OCI-LY7 (cell line): ENCODE results near the gene LATS1. TPM values are rescaled to one million over a fixed set of nuclear protein-coding genes. Genes with fewer than 3 reads are reported as not detected.

ENCODE experiments used
- BruUV-seq: library from RNA; stranded (reverse); fragments of 400-500 nt; replicated peaks from 2 replicates; lab custom pipeline; 2021; lab: Mats Ljungman, UMichigan
- CTCF ChIA-PET: fragments of 300-600 bp; sonication (Branson Sonifier 250); formaldehyde crosslinking; loops from one replicate; lab custom pipeline; 2022; ENCODE audit warnings: antibody characterized with exemption; ENCODE audit not compliant: unreplicated experiment; lab: Charles Lee
- POLR2A ChIA-PET: fragments of 300-600 bp; sonication (Branson Sonifier 250); formaldehyde crosslinking; loops from one replicate; lab custom pipeline; 2022; ENCODE audit warnings: antibody characterized with exemption; lab: Charles Lee
- DNase-seq: peaks from one replicate; pipeline ENCODE4 v3.0.0-alpha.2; 2015; ENCODE audit warnings: low spot score
- H2AFZ ChIP-seq: fragments of 200-600 bp; sonication (generic), shearing (Covaris generic); 2 replicates; pipeline ENCODE4 v1.6.1; 2014; ENCODE audit warnings: mild to moderate bottlenecking, antibody characterized with exemption, low read length, moderate library complexity
- H3K27ac ChIP-seq: fragments of 200-600 bp; sonication (generic); 2 replicates; pipeline ENCODE4 v1.5.1; 2014; ENCODE audit warnings: mixed run types, low read depth, mild to moderate bottlenecking, moderate library complexity, low read length, inconsistent platforms; ENCODE audit not compliant: poor library complexity, severe bottlenecking
- H3K36me3 ChIP-seq: fragments of 200-600 bp; sonication (generic); 2 replicates; pipeline ENCODE4 v1.6.1; 2014; ENCODE audit warnings: mild to moderate bottlenecking, antibody characterized with exemption, low read length, moderate library complexity, mixed read lengths; ENCODE audit not compliant: insufficient read depth
- H3K4me1 ChIP-seq: fragments of 200-600 bp; sonication (generic); 2 replicates; pipeline ENCODE4 v1.5.1; 2014; ENCODE audit warnings: mild to moderate bottlenecking, low read length; ENCODE audit not compliant: insufficient read depth, poor library complexity, severe bottlenecking
- H3K4me2 ChIP-seq: fragments of 200-600 bp; sonication (generic); 2 replicates; pipeline ENCODE4 v1.6.1; 2014; ENCODE audit warnings: mild to moderate bottlenecking, low read length
- H3K4me3 ChIP-seq: fragments of 200-600 bp; sonication (generic); 2 replicates; pipeline ENCODE4 v1.5.1; 2014; ENCODE audit warnings: mild to moderate bottlenecking, low read depth, low read length; ENCODE audit not compliant: poor library complexity, severe bottlenecking
- H3K79me2 ChIP-seq: fragments of 200-600 bp; sonication (generic); 2 replicates; pipeline ENCODE4 v1.6.1; 2016; ENCODE audit warnings: low read depth, mild to moderate bottlenecking, low read length, moderate library complexity, mixed read lengths; ENCODE audit not compliant: insufficient read depth
- H3K9me2 ChIP-seq: fragments of 200-600 bp; sonication (generic); 2 replicates; pipeline ENCODE4 v1.6.1; 2016; ENCODE audit warnings: mild to moderate bottlenecking, low read length, mixed read lengths; ENCODE audit not compliant: insufficient read depth
- H3K9me3 ChIP-seq: fragments of 200-600 bp; sonication (generic); 2 replicates; pipeline ENCODE4 v1.6.1; 2014; ENCODE audit warnings: mild to moderate bottlenecking, mixed run types, low read length, mixed read lengths
- H4K20me1 ChIP-seq: fragments of 200-600 bp; sonication (generic); 2 replicates; pipeline ENCODE4 v1.6.1; 2014; ENCODE audit warnings: mild to moderate bottlenecking, antibody characterized with exemption, low read length, moderate library complexity, mixed read lengths; ENCODE audit not compliant: insufficient read depth
- EZH2phosphoT487 ChIP-seq: fragments of 200-600 bp; sonication (generic); IDR thresholded peaks from 2 replicates; pipeline ENCODE4 v1.6.1; 2018; ENCODE audit warnings: low read depth, borderline replicate concordance, mild to moderate bottlenecking, mixed run types, antibody characterized with exemption, low read length, moderate library complexity, mixed read lengths
- intact Hi-C: fragments of 100-400 bp; cut with micrococcal nuclease; formaldehyde crosslinking; loops from one replicate; pipeline ENCODE4 v1.10.0; 2022; ENCODE audit not compliant: unreplicated experiment
- total RNA-seq, 2 experiments: library from RNA; depleted of rRNA in 1 of 2; stranded (reverse); fragments of >200 nt in 1 of 2; shearing (Covaris generic) in 1 of 2; gene quantifications; 2 replicates each; pipeline ENCODE4 v1.2.3, GENCODE V29; 2014 to 2022
- TF ChIP-seq, protein P1 (sequence below): fragments of 200-600 bp; sonication (generic); conservative IDR thresholded peaks from 2 replicates; pipeline ENCODE4 v1.5.1; 2014; ENCODE audit warnings: mild to moderate bottlenecking, antibody characterized with exemption, low read length, moderate library complexity, mixed read lengths

The LATS1 gene
- total RNA-seq, 2 experiments from 2014 or later = 23.1 to 30.3 TPM

DNA sequence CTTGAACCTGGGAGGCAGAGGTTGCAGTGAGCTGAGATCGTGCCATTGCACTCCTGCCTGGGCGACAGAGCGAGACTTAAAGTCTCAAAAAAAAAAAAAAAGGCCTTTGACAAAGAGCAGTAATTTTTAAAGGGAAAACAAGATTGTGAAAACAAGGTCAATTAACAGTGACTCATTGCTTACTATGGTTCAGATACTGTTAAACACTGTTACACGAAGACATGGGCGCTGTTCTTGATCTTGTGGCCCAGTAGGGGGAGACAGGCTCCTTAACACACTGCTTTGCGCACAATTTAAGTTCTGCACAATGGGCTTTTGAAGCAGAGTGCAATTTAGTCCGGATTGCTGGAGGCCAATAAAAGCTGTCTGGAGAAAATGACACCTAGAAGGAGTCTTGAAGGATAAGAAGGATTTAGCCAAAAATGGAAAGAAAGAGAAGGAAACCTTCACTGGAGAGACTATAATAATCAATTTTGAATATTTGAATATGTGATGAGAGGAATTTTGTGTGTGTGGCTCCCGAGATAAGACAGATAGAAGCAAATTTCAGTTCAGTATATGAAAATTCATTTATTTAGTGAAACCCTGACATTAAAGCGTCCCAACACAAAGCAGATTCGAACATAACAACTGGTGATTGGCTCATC is 6.0 kb upstream of the LATS1 start:
- no TSS peak for BruUV-seq

DNA sequence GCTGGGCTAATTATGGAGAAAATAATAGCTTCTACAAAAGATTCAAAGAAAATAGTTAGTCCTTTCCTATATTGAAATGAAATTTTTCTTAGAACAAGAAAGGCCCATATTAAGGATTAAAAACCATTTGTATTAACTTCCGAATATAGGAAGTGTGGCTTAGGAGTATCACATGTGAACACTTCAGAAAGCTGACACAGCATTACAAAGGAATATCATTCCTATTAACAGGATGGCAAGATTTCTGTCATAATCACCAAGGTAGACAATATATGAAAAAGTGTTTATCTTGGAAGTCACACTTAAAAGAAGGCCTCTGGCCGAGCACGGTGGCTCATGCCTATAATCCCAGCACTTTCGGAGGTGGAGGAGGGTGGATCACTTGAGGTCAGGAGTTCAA is 5.4 kb upstream of the LATS1 start:
- no peaks in the 10 kb centered on the region for H3K9me2 ChIP-seq
- no peak overlapping the region for H2AFZ ChIP-seq
- H4K20me1 ChIP-seq = no peaks in the 10 kb centered on the region
- intact Hi-C loops = no loop called here
- no peaks in the 10 kb centered on the region for H3K79me2 ChIP-seq
- no peaks in the 10 kb centered on the region for H3K9me3 ChIP-seq
- H3K4me3 ChIP-seq = no peak overlapping the region
- no peak overlapping the region for H3K4me2 ChIP-seq
- ChIA-PET CTCF (no interaction called here), POLR2A (interaction anchor here (0.6 to 1.0 kb wide), 3 partner anchors 11 to 161 kb away, joined by 3 read pairs; no protein-coding TSS in a partner anchor)
- TF ChIP-seq EZH2phosphoT487 = no peak
- TF ChIP-seq, protein P1, sequence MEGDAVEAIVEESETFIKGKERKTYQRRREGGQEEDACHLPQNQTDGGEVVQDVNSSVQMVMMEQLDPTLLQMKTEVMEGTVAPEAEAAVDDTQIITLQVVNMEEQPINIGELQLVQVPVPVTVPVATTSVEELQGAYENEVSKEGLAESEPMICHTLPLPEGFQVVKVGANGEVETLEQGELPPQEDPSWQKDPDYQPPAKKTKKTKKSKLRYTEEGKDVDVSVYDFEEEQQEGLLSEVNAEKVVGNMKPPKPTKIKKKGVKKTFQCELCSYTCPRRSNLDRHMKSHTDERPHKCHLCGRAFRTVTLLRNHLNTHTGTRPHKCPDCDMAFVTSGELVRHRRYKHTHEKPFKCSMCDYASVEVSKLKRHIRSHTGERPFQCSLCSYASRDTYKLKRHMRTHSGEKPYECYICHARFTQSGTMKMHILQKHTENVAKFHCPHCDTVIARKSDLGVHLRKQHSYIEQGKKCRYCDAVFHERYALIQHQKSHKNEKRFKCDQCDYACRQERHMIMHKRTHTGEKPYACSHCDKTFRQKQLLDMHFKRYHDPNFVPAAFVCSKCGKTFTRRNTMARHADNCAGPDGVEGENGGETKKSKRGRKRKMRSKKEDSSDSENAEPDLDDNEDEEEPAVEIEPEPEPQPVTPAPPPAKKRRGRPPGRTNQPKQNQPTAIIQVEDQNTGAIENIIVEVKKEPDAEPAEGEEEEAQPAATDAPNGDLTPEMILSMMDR = no peak
- no peak for DNase-seq
- BruUV-seq = no TSS peak
- H3K27ac ChIP-seq = no peak overlapping the region
- H3K4me1 ChIP-seq = peaks cover 5% of the 10 kb centered on the region
- peaks cover 55% of the 10 kb centered on the region for H3K36me3 ChIP-seq

More for the DNA sequence above, 6.0 kb upstream of the LATS1 start:
- Histone ChIP-seq H3K9me3 (no peaks in the 10 kb centered on the region), H3K79me2 (no peaks in the 10 kb centered on the region), H3K9me2 (no peaks in the 10 kb centered on the region), H3K4me1 (no peaks in the 10 kb centered on the region), H3K27ac (no peak overlapping the region), H3K4me2 (no peak overlapping the region), H3K36me3 (peaks cover 61% of the 10 kb centered on the region), H2AFZ (no peak overlapping the region), H3K4me3 (no peak overlapping the region), H4K20me1 (no peaks in the 10 kb centered on the region)
- CTCF ChIA-PET = no interaction called here
- peak; percentile 72 for DNase-seq
- no peak for TF ChIP-seq EZH2phosphoT487
- TF ChIP-seq, protein P1 = peak; percentile 92
- POLR2A ChIA-PET = interaction anchor here (0.6 to 1.0 kb wide), 3 partner anchors 10 to 162 kb away, joined by 3 read pairs; no protein-coding TSS in a partner anchor
- intact Hi-C loops = loop anchor here (2.0 kb wide), 2 partner anchors 99 to 203 kb away; no protein-coding TSS in a partner anchor

DNA sequence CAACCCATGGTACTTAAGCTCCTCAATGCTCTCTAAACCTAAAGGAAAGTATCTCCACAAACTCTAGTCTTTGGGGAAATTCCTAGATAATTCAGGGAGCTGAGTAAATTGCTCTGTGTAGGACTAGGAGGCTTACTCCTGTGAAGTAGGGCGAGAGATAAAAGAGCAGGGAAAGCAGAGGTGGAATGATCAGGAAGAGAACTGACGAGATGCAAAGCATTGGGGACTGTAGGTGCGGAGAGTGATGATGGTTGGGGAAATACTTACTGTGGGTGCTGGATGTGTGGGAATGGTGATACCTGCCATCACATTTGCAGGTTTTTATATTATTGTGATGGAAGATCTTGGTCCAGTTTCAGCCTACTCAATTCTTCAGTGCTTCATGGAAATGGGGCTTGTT is 1.6 kb upstream of the LATS1 start:
- H3K9me3 ChIP-seq = no peaks in the 10 kb centered on the region
- H3K4me2 ChIP-seq = no peak overlapping the region
- H3K27ac ChIP-seq = no peak overlapping the region
- BruUV-seq = no TSS peak
- peaks cover 33% of the 10 kb centered on the region for H3K79me2 ChIP-seq
- H3K9me2 ChIP-seq = no peaks in the 10 kb centered on the region
- ChIA-PET CTCF (no interaction called here), POLR2A (interaction anchor here (1.2 to 2.1 kb wide), 2 partner anchors 28 to 44 kb away, joined by 3 to 6 read pairs; no protein-coding TSS in a partner anchor)
- H2AFZ ChIP-seq = no peak overlapping the region
- peaks cover 19% of the 10 kb centered on the region for H3K4me1 ChIP-seq
- peaks cover 19% of the 10 kb centered on the region; the same call in 1 of the 2 replicates for H4K20me1 ChIP-seq
- intact Hi-C loops = loop anchor here (5.0 kb wide), 1 partner anchor 172 kb away; the partner anchor contains the start of gene PPIL4
- no peak for TF ChIP-seq EZH2phosphoT487
- TF ChIP-seq, protein P1 = no peak
- no peak overlapping the region for H3K4me3 ChIP-seq
- no peak for DNase-seq
- peaks cover 37% of the 10 kb centered on the region for H3K36me3 ChIP-seq
